ENCODE measurements around the gene XDH.

XDH gene

DNA sequence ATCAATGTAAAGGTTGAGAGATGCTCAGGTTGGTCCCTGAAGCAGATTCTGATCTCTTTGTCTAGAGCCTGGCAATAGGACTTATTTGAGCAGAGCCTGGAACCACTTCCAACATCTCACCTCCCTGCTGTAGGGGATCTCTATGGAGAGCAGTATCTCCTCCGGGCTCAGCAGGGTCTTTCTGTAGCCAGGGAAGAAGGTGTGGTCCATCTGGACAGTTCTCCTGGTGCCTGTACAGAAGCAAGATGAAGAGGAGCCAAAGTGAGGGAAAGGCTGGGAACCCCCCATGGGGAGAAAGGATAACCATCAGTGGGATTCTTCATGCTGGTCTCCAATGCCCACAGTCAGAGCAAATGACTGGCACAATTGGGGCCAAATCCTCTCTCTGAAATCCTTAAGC is 34.8 kb downstream of the XDH start:
- Histone ChIP-seq H3K79me2 (ENCODE audit: insufficient read depth, low read length) (no peaks in the 10 kb centered on the region), H3K27me3 (ENCODE audit: insufficient read depth, low read length) (no peaks in the 10 kb centered on the region), H3K4me3 (ENCODE audit: low read depth, low read length, poor library complexity, severe bottlenecking) (no peak overlapping the region), H3K27ac (ENCODE audit: low read depth, low read length, poor library complexity, severe bottlenecking) (no peak overlapping the region), H3K9ac (ENCODE audit: low read length) (no peak overlapping the region), H3K9me3 (ENCODE audit: low read length) (no peaks in the 10 kb centered on the region), H3K4me1 (ENCODE audit: insufficient read depth, low read length, severe bottlenecking) (no peaks in the 10 kb centered on the region), H3F3A (ENCODE audit: insufficient read depth, low read length) (no peaks in the 10 kb centered on the region), H2AFZ (ENCODE audit: low read length) (no peak overlapping the region), H3K4me2 (ENCODE audit: low read length) (no peak overlapping the region), H3K36me3 (ENCODE audit: insufficient read depth, low read length) (no peaks in the 10 kb centered on the region), H3K9me2 (ENCODE audit: low read depth, low read length) (no peaks in the 10 kb centered on the region), H4K20me1 (ENCODE audit: insufficient read depth, low read length) (no peaks in the 10 kb centered on the region)
- TF ChIP-seq, protein P1, sequence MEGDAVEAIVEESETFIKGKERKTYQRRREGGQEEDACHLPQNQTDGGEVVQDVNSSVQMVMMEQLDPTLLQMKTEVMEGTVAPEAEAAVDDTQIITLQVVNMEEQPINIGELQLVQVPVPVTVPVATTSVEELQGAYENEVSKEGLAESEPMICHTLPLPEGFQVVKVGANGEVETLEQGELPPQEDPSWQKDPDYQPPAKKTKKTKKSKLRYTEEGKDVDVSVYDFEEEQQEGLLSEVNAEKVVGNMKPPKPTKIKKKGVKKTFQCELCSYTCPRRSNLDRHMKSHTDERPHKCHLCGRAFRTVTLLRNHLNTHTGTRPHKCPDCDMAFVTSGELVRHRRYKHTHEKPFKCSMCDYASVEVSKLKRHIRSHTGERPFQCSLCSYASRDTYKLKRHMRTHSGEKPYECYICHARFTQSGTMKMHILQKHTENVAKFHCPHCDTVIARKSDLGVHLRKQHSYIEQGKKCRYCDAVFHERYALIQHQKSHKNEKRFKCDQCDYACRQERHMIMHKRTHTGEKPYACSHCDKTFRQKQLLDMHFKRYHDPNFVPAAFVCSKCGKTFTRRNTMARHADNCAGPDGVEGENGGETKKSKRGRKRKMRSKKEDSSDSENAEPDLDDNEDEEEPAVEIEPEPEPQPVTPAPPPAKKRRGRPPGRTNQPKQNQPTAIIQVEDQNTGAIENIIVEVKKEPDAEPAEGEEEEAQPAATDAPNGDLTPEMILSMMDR (IDR thresholded peaks at IDR 0.05; ENCODE audit: low read length), result no peak
- no peak for TF ChIP-seq EZH2 (IDR thresholded peaks at IDR 0.05; ENCODE audit: borderline replicate concordance, low read length)

DNA sequence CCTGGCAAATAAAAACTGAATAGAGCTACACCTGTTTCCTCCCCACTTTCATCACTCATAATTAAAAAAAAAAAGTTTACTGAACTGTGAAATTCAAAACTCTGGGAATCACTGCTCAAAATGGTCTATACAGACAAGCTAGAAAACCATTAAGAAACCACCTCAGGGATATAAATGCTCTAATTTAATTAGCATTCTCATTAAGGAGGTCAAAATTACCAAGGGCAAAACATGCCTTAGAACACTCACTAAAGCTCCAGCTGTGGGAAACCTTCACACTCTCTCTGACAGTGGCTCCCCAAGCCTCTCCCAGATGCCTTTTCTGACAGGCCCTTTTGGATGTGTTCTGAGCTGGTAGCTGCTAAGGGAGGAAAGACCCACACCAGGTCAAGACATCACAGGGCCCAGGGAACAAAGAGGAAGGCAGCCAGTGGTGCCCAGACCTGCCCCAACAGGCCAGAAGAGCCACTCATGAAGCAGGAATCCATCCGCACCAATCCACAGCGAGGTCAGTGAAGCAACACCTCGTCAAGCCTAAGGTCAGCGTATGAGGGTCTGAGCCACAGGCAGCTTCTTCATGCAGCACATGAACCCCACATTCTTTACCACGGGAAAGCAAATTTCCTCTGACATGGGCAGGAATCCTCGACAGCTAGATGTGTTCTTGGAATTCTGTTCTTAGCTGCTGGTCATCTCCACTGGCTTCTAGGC is 35.6 kb downstream of the XDH start:
- TF ChIP-seq EZH2 (IDR thresholded peaks at IDR 0.05; ENCODE audit: borderline replicate concordance, low read length), result no peak
- TF ChIP-seq, protein P1 (IDR thresholded peaks at IDR 0.05; ENCODE audit: low read length), result no peak
- Histone ChIP-seq H3K4me2 (ENCODE audit: low read length) (no peak overlapping the region), H3F3A (ENCODE audit: insufficient read depth, low read length) (no peaks in the 10 kb centered on the region), H3K9ac (ENCODE audit: low read length) (no peak overlapping the region), H2AFZ (ENCODE audit: low read length) (no peak overlapping the region), H3K27ac (ENCODE audit: low read depth, low read length, poor library complexity, severe bottlenecking) (no peak overlapping the region), H3K27me3 (ENCODE audit: insufficient read depth, low read length) (no peaks in the 10 kb centered on the region), H4K20me1 (ENCODE audit: insufficient read depth, low read length) (no peaks in the 10 kb centered on the region), H3K4me3 (ENCODE audit: low read depth, low read length, poor library complexity, severe bottlenecking) (no peak overlapping the region), H3K9me2 (ENCODE audit: low read depth, low read length) (no peaks in the 10 kb centered on the region), H3K79me2 (ENCODE audit: insufficient read depth, low read length) (no peaks in the 10 kb centered on the region), H3K36me3 (ENCODE audit: insufficient read depth, low read length) (no peaks in the 10 kb centered on the region), H3K4me1 (ENCODE audit: insufficient read depth, low read length, severe bottlenecking) (no peaks in the 10 kb centered on the region), H3K9me3 (ENCODE audit: low read length) (no peaks in the 10 kb centered on the region)

DNA sequence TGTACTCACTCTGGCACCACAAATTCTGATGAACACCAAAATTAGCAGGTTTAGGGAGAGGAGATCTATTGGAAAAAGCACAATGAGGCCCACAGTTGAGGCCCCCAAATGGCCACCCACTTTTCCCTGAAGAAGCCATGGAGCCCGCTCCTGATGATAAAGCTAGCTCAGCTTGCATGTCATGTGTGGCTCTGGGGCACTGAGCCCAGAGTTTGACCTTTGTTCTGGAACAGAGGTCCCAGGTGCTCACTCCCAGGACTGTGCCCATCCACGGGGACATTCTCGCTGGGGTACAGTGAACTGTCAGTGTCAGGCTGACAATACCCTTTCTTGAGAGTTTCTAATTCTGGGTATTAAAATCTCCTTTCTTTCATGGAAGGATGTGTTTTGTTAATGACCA is 36.2 kb downstream of the XDH start:
- H3K4me3 ChIP-seq (ENCODE audit: low read depth, low read length, poor library complexity, severe bottlenecking), result no peak overlapping the region
- H3K4me1 ChIP-seq (ENCODE audit: insufficient read depth, low read length, severe bottlenecking), result no peaks in the 10 kb centered on the region
- TF ChIP-seq, protein P1 (IDR thresholded peaks at IDR 0.05; ENCODE audit: low read length), result no peak
- no peak for TF ChIP-seq EZH2 (IDR thresholded peaks at IDR 0.05; ENCODE audit: borderline replicate concordance, low read length)
- no peaks in the 10 kb centered on the region for H3K36me3 ChIP-seq (ENCODE audit: insufficient read depth, low read length)
- no peaks in the 10 kb centered on the region for H4K20me1 ChIP-seq (ENCODE audit: insufficient read depth, low read length)
- no peaks in the 10 kb centered on the region for H3K27me3 ChIP-seq (ENCODE audit: insufficient read depth, low read length)
- no peak overlapping the region for H2AFZ ChIP-seq (ENCODE audit: low read length)
- no peak overlapping the region for H3K4me2 ChIP-seq (ENCODE audit: low read length)
- no peaks in the 10 kb centered on the region for H3K9me3 ChIP-seq (ENCODE audit: low read length)
- no peaks in the 10 kb centered on the region for H3F3A ChIP-seq (ENCODE audit: insufficient read depth, low read length)
- H3K79me2 ChIP-seq (ENCODE audit: insufficient read depth, low read length), result no peaks in the 10 kb centered on the region
- H3K27ac ChIP-seq (ENCODE audit: low read depth, low read length, poor library complexity, severe bottlenecking), result no peak overlapping the region
- H3K9ac ChIP-seq (ENCODE audit: low read length), result no peak overlapping the region
- H3K9me2 ChIP-seq (ENCODE audit: low read depth, low read length), result no peaks in the 10 kb centered on the region
